CD14-positive monocyte (primary cell): Measurements from ENCODE around the gene AATK. TPM values are rescaled to one million over a fixed set of nuclear protein-coding genes. Genes with fewer than 3 reads are reported as not detected.

Source experiments
- DNase-seq, 3 donors: peaks; one replicate each; pipeline ENCODE4 v3.0.0-alpha.2; 2011 to 2022
- H2AFZ ChIP-seq: 2 replicates; pipeline ENCODE4 v1.6.0; 2012; ENCODE audit warnings: mild to moderate bottlenecking, low read depth, low read length, inconsistent platforms; ENCODE audit not compliant: insufficient read depth, poor library complexity, severe bottlenecking
- H3K27ac ChIP-seq, 2 donors: 1 replicate in 1 of 2; 2 replicates in 1 of 2; pipeline ENCODE4 v1.5.1; 2012 to 2013; ENCODE audit warnings: low read length in 2 of 2, control low read depth in 1 of 2, inconsistent platforms in 1 of 2, low read depth in 1 of 2, mild to moderate bottlenecking in 1 of 2
- H3K27me3 ChIP-seq, 2 donors: one replicate each; pipeline versions ENCODE4 v1.6.0 to v1.6.1; 2011 to 2013; ENCODE audit warnings: low read length in 2 of 2; ENCODE audit not compliant: control insufficient read depth in 2 of 2, insufficient read depth in 2 of 2
- H3K36me3 ChIP-seq, 2 donors: replicated peaks in 1 of 2; 1 replicate in 1 of 2; 2 replicates in 1 of 2; pipeline versions ENCODE4 v1.5.1 to v1.6.1; 2012 to 2013; ENCODE audit warnings: low read length in 2 of 2, control low read depth in 1 of 2, inconsistent platforms in 1 of 2, mild to moderate bottlenecking in 1 of 2; ENCODE audit not compliant: insufficient read depth in 2 of 2, control insufficient read depth in 1 of 2
- H3K4me1 ChIP-seq, 2 donors: 1 replicate in 1 of 2; 2 replicates in 1 of 2; pipeline versions ENCODE4 v1.5.1 to v1.6.1; 2012 to 2013; ENCODE audit warnings: low read length in 2 of 2, control low read depth in 1 of 2, inconsistent platforms in 1 of 2, mild to moderate bottlenecking in 1 of 2, moderate library complexity in 1 of 2; ENCODE audit not compliant: insufficient read depth in 2 of 2, control insufficient read depth in 1 of 2
- H3K4me2 ChIP-seq: replicated peaks from 2 replicates; pipeline ENCODE3; 2012; ENCODE audit warnings: low read length, moderate library complexity, mild to moderate bottlenecking; ENCODE audit not compliant: poor library complexity, severe bottlenecking; ENCODE audit errors: extremely low read depth
- H3K4me3 ChIP-seq, 3 experiments: fragments of 200-600 bp in 1 of 3; sonication (generic) in 1 of 3; replicated peaks in 1 of 3; 1 replicate in 2 of 3; 2 replicates in 1 of 3; pipeline ENCODE4 v1.5.1; 2011 to 2013; ENCODE audit warnings: low read length in 3 of 3, mild to moderate bottlenecking in 3 of 3, control low read depth in 2 of 3, low read depth in 2 of 3, inconsistent platforms in 1 of 3, moderate library complexity in 1 of 3
- H3K79me2 ChIP-seq: 2 replicates; pipeline ENCODE4 v1.6.0; 2012; ENCODE audit warnings: mild to moderate bottlenecking, control low read depth, inconsistent platforms, low read length, moderate library complexity; ENCODE audit not compliant: insufficient read depth
- H3K9ac ChIP-seq: 2 replicates; pipeline ENCODE4 v1.6.0; 2017; ENCODE audit warnings: low read length, mild to moderate bottlenecking; ENCODE audit not compliant: insufficient read depth, poor library complexity, severe bottlenecking
- H3K9me3 ChIP-seq, 2 donors: replicated peaks in 1 of 2; 1 replicate in 1 of 2; 2 replicates in 1 of 2; pipeline versions ENCODE4 v1.5.1 to v1.6.1; 2012 to 2013; ENCODE audit warnings: low read length in 2 of 2, control low read depth in 1 of 2; ENCODE audit not compliant: control insufficient read depth in 1 of 2, insufficient read depth in 1 of 2
- H4K20me1 ChIP-seq: 2 replicates; pipeline ENCODE4 v1.6.0; 2012; ENCODE audit warnings: mild to moderate bottlenecking, low read length, control low read depth, moderate library complexity; ENCODE audit not compliant: insufficient read depth
- H3K27ac Mint-ChIP-seq, 7 donors: one replicate each; pipeline ENCODE4 v1.8.0; 2020; ENCODE audit warnings: mild to moderate bottlenecking in 7 of 7, mixed read lengths in 7 of 7, moderate library complexity in 6 of 7, inconsistent platforms in 2 of 7
- H3K27me3 Mint-ChIP-seq, 3 donors: one replicate each; pipeline ENCODE4 v1.8.0; 2021 to 2022; ENCODE audit warnings: low read depth in 3 of 3, mild to moderate bottlenecking in 3 of 3, mixed read lengths in 3 of 3, moderate library complexity in 3 of 3, inconsistent platforms in 1 of 3
- H3K36me3 Mint-ChIP-seq, 2 donors: one replicate each; pipeline ENCODE4 v1.8.0; 2020; ENCODE audit warnings: mixed read lengths in 2 of 2, inconsistent platforms in 1 of 2, mild to moderate bottlenecking in 1 of 2
- H3K4me1 Mint-ChIP-seq: one replicate; pipeline ENCODE4 v1.8.0; 2020; ENCODE audit warnings: mild to moderate bottlenecking, mixed read lengths
- H3K4me3 Mint-ChIP-seq, 2 donors: one replicate each; pipeline ENCODE4 v1.8.0; 2020; ENCODE audit warnings: mild to moderate bottlenecking in 2 of 2, mixed read lengths in 2 of 2, moderate library complexity in 1 of 2
- H3K9me3 Mint-ChIP-seq, 7 donors: one replicate each; pipeline ENCODE4 v1.8.0; 2020 to 2022; ENCODE audit warnings: mixed read lengths in 7 of 7, mild to moderate bottlenecking in 6 of 7, moderate library complexity in 6 of 7, inconsistent platforms in 2 of 7
- WGBS: methylation state at CpG from one replicate; pipeline ENCODE4 v1.1.5; 2013; ENCODE audit warnings: missing lambda C conversion rate; ENCODE audit not compliant: insufficient coverage; 5-methylcytosine and 5-hydroxymethylcytosine counted together
- intact Hi-C, 2 donors: fragments of 100-400 bp; cut with micrococcal nuclease; formaldehyde crosslinking; loops; one replicate each; pipeline versions ENCODE4 v1.15.0 to v1.15.1; 2023
- polyA plus RNA-seq, 3 donors: library from polyadenylated mRNA; depleted of rRNA in 1 of 3; unstranded in 2 of 3; stranded (reverse) in 1 of 3; fragments of 300-500 nt in 2 of 3; fragments of >200 nt in 1 of 3; fragmentation: Illumina TruSeq in 2 of 3; gene quantifications; 1 replicate in 2 of 3; 2 replicates in 1 of 3; pipeline ENCODE4 v1.2.3, GENCODE V29; 2012 to 2021
- TF ChIP-seq, protein P1 (sequence below): fragments of 200-600 bp; IDR thresholded peaks from one replicate; pipeline ENCODE4 v1.8.0; 2022; ENCODE audit warnings: antibody characterized with exemption, mild to moderate bottlenecking

Gene AATK
- polyA plus RNA-seq, 3 donors, result 0.93 to 15.3 (median 2.0) TPM

DNA sequence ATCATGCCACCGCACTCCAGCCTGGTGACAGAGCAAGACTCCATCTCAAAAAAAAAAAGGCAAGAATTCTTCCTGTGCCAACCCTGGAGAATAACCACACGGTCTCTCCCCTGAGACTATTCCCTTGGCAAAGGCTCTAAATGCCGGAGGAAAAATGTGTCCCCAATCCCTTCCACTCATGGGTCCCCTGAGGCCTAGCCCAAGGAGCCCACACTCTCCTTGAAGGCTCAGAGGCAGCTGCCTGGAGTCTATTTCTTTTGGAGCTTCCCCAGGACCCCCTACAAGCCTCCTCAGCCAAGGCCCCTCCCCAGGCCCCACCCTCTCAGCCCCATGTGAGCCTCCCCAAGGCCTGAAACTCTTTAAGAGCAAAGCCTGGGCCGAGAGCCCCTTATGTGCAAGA is 40.1 kb upstream of the AATK start:
- no peak overlapping the region for H3K4me2 ChIP-seq
- H3K4me1 ChIP-seq, result peaks cover 0 to 2% of the 10 kb centered on the region in 2 donors
- no peak overlapping the region for H3K27ac ChIP-seq
- no peak overlapping the region for H2AFZ ChIP-seq
- H3K4me3 Mint-ChIP-seq, result no peak overlapping the region
- H3K4me1 Mint-ChIP-seq, result peaks cover 6% of the 10 kb centered on the region
- no peaks in the 10 kb centered on the region for H3K27me3 ChIP-seq
- H3K9me3 Mint-ChIP-seq, result peaks cover 0 to 2% (median 0%) of the 10 kb centered on the region in 7 donors
- no peak overlapping the region for H3K4me3 ChIP-seq
- H3K9me3 ChIP-seq, result no peaks in the 10 kb centered on the region
- intact Hi-C loops, result no loop called here
- H4K20me1 ChIP-seq, result no peaks in the 10 kb centered on the region
- H3K79me2 ChIP-seq, result no peaks in the 10 kb centered on the region
- H3K36me3 ChIP-seq, result no peaks in the 10 kb centered on the region
- TF ChIP-seq, protein P1, sequence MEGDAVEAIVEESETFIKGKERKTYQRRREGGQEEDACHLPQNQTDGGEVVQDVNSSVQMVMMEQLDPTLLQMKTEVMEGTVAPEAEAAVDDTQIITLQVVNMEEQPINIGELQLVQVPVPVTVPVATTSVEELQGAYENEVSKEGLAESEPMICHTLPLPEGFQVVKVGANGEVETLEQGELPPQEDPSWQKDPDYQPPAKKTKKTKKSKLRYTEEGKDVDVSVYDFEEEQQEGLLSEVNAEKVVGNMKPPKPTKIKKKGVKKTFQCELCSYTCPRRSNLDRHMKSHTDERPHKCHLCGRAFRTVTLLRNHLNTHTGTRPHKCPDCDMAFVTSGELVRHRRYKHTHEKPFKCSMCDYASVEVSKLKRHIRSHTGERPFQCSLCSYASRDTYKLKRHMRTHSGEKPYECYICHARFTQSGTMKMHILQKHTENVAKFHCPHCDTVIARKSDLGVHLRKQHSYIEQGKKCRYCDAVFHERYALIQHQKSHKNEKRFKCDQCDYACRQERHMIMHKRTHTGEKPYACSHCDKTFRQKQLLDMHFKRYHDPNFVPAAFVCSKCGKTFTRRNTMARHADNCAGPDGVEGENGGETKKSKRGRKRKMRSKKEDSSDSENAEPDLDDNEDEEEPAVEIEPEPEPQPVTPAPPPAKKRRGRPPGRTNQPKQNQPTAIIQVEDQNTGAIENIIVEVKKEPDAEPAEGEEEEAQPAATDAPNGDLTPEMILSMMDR, result no peak
- 100% methylated on average over 3 of the region's 4 CpGs for WGBS
- no peak for DNase-seq
- H3K27me3 Mint-ChIP-seq, result peaks cover 0 to 5% (median 2%) of the 10 kb centered on the region in 3 donors
- H3K9ac ChIP-seq, result no peak overlapping the region
- H3K36me3 Mint-ChIP-seq, result peaks cover 22 to 25% of the 10 kb centered on the region in 2 donors
- H3K27ac Mint-ChIP-seq, result peak overlapping the region in 1 of 7 donors; percentile 35

DNA sequence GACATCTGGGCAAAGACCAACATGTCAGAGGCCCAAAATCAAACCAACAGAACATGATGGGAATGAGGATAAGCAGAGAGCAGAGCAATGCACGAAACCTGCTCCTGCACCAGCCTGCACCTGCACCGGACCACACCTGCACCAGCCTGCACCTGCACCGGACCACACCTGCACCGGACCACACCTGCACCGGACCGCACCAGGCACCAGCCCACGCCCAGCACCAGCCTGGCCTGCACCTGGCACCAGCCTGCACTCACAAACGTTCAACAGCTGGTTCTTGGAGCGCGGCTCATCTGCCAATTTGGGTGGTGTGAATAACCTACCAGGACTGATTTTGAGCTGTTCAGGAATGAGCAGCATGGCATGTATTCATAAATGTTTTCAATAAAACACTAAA is 38.6 kb upstream of the AATK start:
- H3K4me1 Mint-ChIP-seq, result peaks cover 2% of the 10 kb centered on the region
- H3K36me3 Mint-ChIP-seq, result peaks cover 22 to 26% of the 10 kb centered on the region in 2 donors
- 92% methylated on average over 6 of the region's 10 CpGs for WGBS
- H3K27ac Mint-ChIP-seq, result no peak overlapping the region
- H3K4me3 Mint-ChIP-seq, result no peak overlapping the region
- Histone ChIP-seq H2AFZ (no peak overlapping the region), H3K9ac (no peak overlapping the region), H3K27me3 (no peaks in the 10 kb centered on the region), H4K20me1 (no peaks in the 10 kb centered on the region), H3K4me1 (peaks cover 2 to 4% of the 10 kb centered on the region in 2 donors), H3K4me2 (no peak overlapping the region), H3K36me3 (peaks cover under 1 to 4% of the 10 kb centered on the region in 2 donors), H3K9me3 (no peaks in the 10 kb centered on the region), H3K4me3 (no peak overlapping the region), H3K27ac (no peak overlapping the region), H3K79me2 (no peaks in the 10 kb centered on the region)
- TF ChIP-seq, protein P1, result no peak
- no peaks in the 10 kb centered on the region for H3K27me3 Mint-ChIP-seq
- no peak for DNase-seq
- intact Hi-C loops, result no loop called here
- peaks cover 0 to 2% (median 0%) of the 10 kb centered on the region in 7 donors for H3K9me3 Mint-ChIP-seq
